GM12878 (cell line): ENCODE results near the gene MAML3.

Experiments used
- CTCF ChIP-seq, 3 experiments: IDR thresholded peaks in 2 of 3; conservative IDR thresholded peaks in 1 of 3; 2 replicates each; pipeline ENCODE4 v1.5.1; 2011; ENCODE audit warnings: low read depth in 3 of 3, low read length in 3 of 3, mild to moderate bottlenecking in 3 of 3, control low read depth in 2 of 3, moderate library complexity in 2 of 3, inconsistent platforms in 1 of 3, mixed read lengths in 1 of 3; ENCODE audit not compliant: control insufficient read depth in 2 of 3, insufficient read depth in 1 of 3; ENCODE audit errors: extremely low read depth in 1 of 3
- RCOR1 ChIP-seq: conservative IDR thresholded peaks from 2 replicates; pipeline ENCODE4 v1.6.1; 2012; ENCODE audit warnings: low read depth, low read length, improper control_type of control experiment
- REST ChIP-seq: IDR thresholded peaks from 2 replicates; pipeline ENCODE4 v1.6.1; 2012; ENCODE audit warnings: mild to moderate bottlenecking, low read depth, low read length
- YY1 ChIP-seq: IDR thresholded peaks from 2 replicates; pipeline ENCODE4 v1.6.1; 2011; ENCODE audit warnings: low read depth, mild to moderate bottlenecking, low read length

GRCh38 chr4:139933104-139933503, 220.9 kb downstream of the MAML3 start:
- TF ChIP-seq YY1 (no peak), RCOR1 (no peak), CTCF (IDR thresholded peaks at IDR 0.05 in 2 of 3, conservative IDR thresholded peaks at IDR 0.05 in 1 of 3; ENCODE audit: control insufficient read depth in 2 of 3, extremely low read depth in 1 of 3, insufficient read depth in 1 of 3, low read depth in 3 of 3, low read length in 3 of 3) (no peak), REST (no peak)
